Liver (tissue), 9 donors: ENCODE results near the gene UGT2A2. TPM values are rescaled to one million over a fixed set of nuclear protein-coding genes. Genes with fewer than 3 reads are reported as not detected.

Experiments
- DNase-seq: peaks from one replicate; pipeline ENCODE4 v3.0.0-alpha.2; 2017; ENCODE audit warnings: low spot score
- H3K27ac ChIP-seq, 2 donors: one replicate each; pipeline ENCODE4 v1.7.0; 2013; ENCODE audit warnings: inconsistent platforms in 2 of 2, low read length in 2 of 2, control low read depth in 1 of 2, low read depth in 1 of 2, mild to moderate bottlenecking in 1 of 2
- H3K27me3 ChIP-seq, 4 donors: one replicate each; pipeline versions ENCODE4 v1.6.1 to v1.7.0; 2013; ENCODE audit warnings: low read length in 3 of 4, inconsistent platforms in 1 of 4, mild to moderate bottlenecking in 1 of 4, moderate library complexity in 1 of 4; ENCODE audit not compliant: control insufficient read depth in 4 of 4, insufficient read depth in 4 of 4
- H3K36me3 ChIP-seq, 4 donors: one replicate each; pipeline versions ENCODE4 v1.6.1 to v1.7.0; 2013; ENCODE audit warnings: low read length in 3 of 4, mild to moderate bottlenecking in 3 of 4, low read depth in 1 of 4, moderate library complexity in 1 of 4; ENCODE audit not compliant: control insufficient read depth in 4 of 4, insufficient read depth in 3 of 4
- H3K4me1 ChIP-seq, 4 donors: one replicate each; pipeline versions ENCODE4 v1.6.1 to v1.7.0; 2013; ENCODE audit warnings: low read length in 3 of 4, mild to moderate bottlenecking in 3 of 4, moderate library complexity in 1 of 4; ENCODE audit not compliant: control insufficient read depth in 4 of 4, insufficient read depth in 4 of 4
- H3K4me3 ChIP-seq, 3 donors: one replicate each; pipeline versions ENCODE4 v1.6.1 to v1.7.0; 2013; ENCODE audit warnings: low read length in 3 of 3, control low read depth in 1 of 3, low read depth in 1 of 3, mild to moderate bottlenecking in 1 of 3
- H3K9ac ChIP-seq, 2 donors: one replicate each; pipeline ENCODE4 v1.7.0; 2013; ENCODE audit warnings: low read length in 2 of 2, mild to moderate bottlenecking in 2 of 2, moderate library complexity in 2 of 2, control low read depth in 1 of 2, low read depth in 1 of 2
- H3K9me3 ChIP-seq, 4 donors: one replicate each; pipeline versions ENCODE4 v1.6.1 to v1.7.0; 2013; ENCODE audit warnings: low read length in 3 of 4; ENCODE audit not compliant: control insufficient read depth in 4 of 4
- ATF3 ChIP-seq: IDR thresholded peaks from 2 replicates; pipeline ENCODE4 v1.6.1; 2016; ENCODE audit warnings: antibody characterized with exemption
- EGR1 ChIP-seq, 2 donors: IDR thresholded peaks; 2 replicates each; pipeline ENCODE4 v1.6.1; 2016 to 2018; ENCODE audit warnings: antibody characterized with exemption in 2 of 2, low read depth in 2 of 2
- FOXA1 ChIP-seq: IDR thresholded peaks from 2 replicates; pipeline ENCODE4 v1.6.1; 2016; ENCODE audit warnings: antibody characterized with exemption
- FOXA2 ChIP-seq: IDR thresholded peaks from 2 replicates; pipeline ENCODE4 v1.6.1; 2016; ENCODE audit warnings: antibody characterized with exemption
- GABPA ChIP-seq, 2 donors: IDR thresholded peaks in 1 of 2; conservative IDR thresholded peaks in 1 of 2; 2 replicates each; pipeline ENCODE4 v1.6.1; 2016; ENCODE audit warnings: antibody characterized with exemption in 2 of 2, mild to moderate bottlenecking in 1 of 2, moderate library complexity in 1 of 2
- HNF4A ChIP-seq, 2 donors: conservative IDR thresholded peaks; 2 replicates each; pipeline ENCODE4 v1.6.1; 2016; ENCODE audit warnings: antibody characterized with exemption in 2 of 2, mild to moderate bottlenecking in 2 of 2
- HNF4G ChIP-seq: IDR thresholded peaks from 2 replicates; pipeline ENCODE4 v1.6.1; 2016; ENCODE audit warnings: antibody characterized with exemption
- JUND ChIP-seq, 2 donors: IDR thresholded peaks; 2 replicates each; pipeline ENCODE4 v1.6.1; 2016; ENCODE audit warnings: antibody characterized with exemption in 2 of 2
- NR2F2 ChIP-seq: IDR thresholded peaks from 2 replicates; pipeline ENCODE4 v1.6.1; 2016; ENCODE audit warnings: antibody characterized with exemption
- RAD21 ChIP-seq, 2 donors: IDR thresholded peaks; 2 replicates each; pipeline ENCODE4 v1.6.1; 2016; ENCODE audit warnings: antibody characterized with exemption in 2 of 2, mild to moderate bottlenecking in 2 of 2
- REST ChIP-seq: IDR thresholded peaks from 2 replicates; pipeline ENCODE4 v1.6.1; 2016; ENCODE audit warnings: antibody characterized with exemption, mild to moderate bottlenecking
- RXRA ChIP-seq, 2 donors: IDR thresholded peaks; 2 replicates each; pipeline ENCODE4 v1.6.1; 2017 to 2018; ENCODE audit warnings: antibody characterized with exemption in 2 of 2, mild to moderate bottlenecking in 1 of 2
- SP1 ChIP-seq: IDR thresholded peaks from 2 replicates; pipeline ENCODE4 v1.6.1; 2018; ENCODE audit warnings: antibody characterized with exemption, mild to moderate bottlenecking
- TAF1 ChIP-seq: conservative IDR thresholded peaks from 2 replicates; pipeline ENCODE4 v1.6.1; 2016; ENCODE audit warnings: antibody characterized with exemption, mild to moderate bottlenecking
- YY1 ChIP-seq: IDR thresholded peaks from 2 replicates; pipeline ENCODE4 v1.6.1; 2016; ENCODE audit warnings: antibody characterized with exemption, mild to moderate bottlenecking
- WGBS: extraction: QIAGEN DNeasy Blood & Tissue Kit; methylation state at CpG from one replicate; pipeline ENCODE4 v1.1.7; 2013; 5-methylcytosine and 5-hydroxymethylcytosine counted together
- polyA plus RNA-seq, 2 donors: library from polyadenylated mRNA; stranded (reverse) in 1 of 2; unstranded in 1 of 2; fragments of 200-250 nt in 1 of 2; fragments of >200 nt in 1 of 2; fragmentation: Nextera tagmentation in 1 of 2; extraction: Ambion mirVana in 1 of 2; gene quantifications; one replicate each; pipeline versions ENCODE4 v1.2.1 to v1.2.3, GENCODE V29; 2013 to 2015
- total RNA-seq, 2 donors: library from RNA; depleted of rRNA; stranded (reverse); fragments of >200 nt; gene quantifications; one replicate each; pipeline ENCODE4 v1.2.3, GENCODE V29; 2014
- TF ChIP-seq, protein P1 (sequence below): IDR thresholded peaks from 2 replicates; pipeline ENCODE4 v1.6.1; 2016; ENCODE audit warnings: antibody characterized with exemption
- TF ChIP-seq, protein P2 (sequence below): fragments of 150-350 bp; IDR thresholded peaks from 2 replicates; pipeline ENCODE4 v1.5.1; 2017; ENCODE audit warnings: improper control_type of control experiment, low read depth, low read length; ENCODE audit not compliant: missing input control
- TF ChIP-seq, protein P3 (sequence below): IDR thresholded peaks from 2 replicates; pipeline ENCODE4 v1.6.1; 2016; ENCODE audit warnings: antibody characterized with exemption
- donor health status: healthy.
- donor health status: healthy.
- donor health status: healthy.
- donor health status: healthy.
- donor health status: healthy.

The UGT2A2 gene
- total and polyA plus RNA-seq, 4 donors: not detected

GRCh38 chr4:69656653-69657158, 17.3 kb upstream of the UGT2A2 start (continued):
- TF ChIP-seq, protein P1, sequence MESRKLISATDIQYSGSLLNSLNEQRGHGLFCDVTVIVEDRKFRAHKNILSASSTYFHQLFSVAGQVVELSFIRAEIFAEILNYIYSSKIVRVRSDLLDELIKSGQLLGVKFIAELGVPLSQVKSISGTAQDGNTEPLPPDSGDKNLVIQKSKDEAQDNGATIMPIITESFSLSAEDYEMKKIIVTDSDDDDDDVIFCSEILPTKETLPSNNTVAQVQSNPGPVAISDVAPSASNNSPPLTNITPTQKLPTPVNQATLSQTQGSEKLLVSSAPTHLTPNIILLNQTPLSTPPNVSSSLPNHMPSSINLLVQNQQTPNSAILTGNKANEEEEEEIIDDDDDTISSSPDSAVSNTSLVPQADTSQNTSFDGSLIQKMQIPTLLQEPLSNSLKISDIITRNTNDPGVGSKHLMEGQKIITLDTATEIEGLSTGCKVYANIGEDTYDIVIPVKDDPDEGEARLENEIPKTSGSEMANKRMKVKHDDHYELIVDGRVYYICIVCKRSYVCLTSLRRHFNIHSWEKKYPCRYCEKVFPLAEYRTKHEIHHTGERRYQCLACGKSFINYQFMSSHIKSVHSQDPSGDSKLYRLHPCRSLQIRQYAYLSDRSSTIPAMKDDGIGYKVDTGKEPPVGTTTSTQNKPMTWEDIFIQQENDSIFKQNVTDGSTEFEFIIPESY: no peak
- no peak for TF ChIP-seq NR2F2
- no peak for TF ChIP-seq HNF4A (conservative IDR thresholded peaks at IDR 0.05)

GRCh38 chr4:69653147-69653546, 13.7 kb upstream of the UGT2A2 start, which contains the start of gene UGT2A1:
Gene UGT2A1, minus strand, starts transcription at chr4:69653247. Its CDS starts 5,603 bp downstream, at chr4:69647644.
- no peak within 1 kb of the TSS for H3K27ac ChIP-seq
- no peaks in the 10 kb centered on the region for H3K4me1 ChIP-seq
- no peaks in the 10 kb centered on the region for H3K27me3 ChIP-seq
- TF ChIP-seq, protein P2, sequence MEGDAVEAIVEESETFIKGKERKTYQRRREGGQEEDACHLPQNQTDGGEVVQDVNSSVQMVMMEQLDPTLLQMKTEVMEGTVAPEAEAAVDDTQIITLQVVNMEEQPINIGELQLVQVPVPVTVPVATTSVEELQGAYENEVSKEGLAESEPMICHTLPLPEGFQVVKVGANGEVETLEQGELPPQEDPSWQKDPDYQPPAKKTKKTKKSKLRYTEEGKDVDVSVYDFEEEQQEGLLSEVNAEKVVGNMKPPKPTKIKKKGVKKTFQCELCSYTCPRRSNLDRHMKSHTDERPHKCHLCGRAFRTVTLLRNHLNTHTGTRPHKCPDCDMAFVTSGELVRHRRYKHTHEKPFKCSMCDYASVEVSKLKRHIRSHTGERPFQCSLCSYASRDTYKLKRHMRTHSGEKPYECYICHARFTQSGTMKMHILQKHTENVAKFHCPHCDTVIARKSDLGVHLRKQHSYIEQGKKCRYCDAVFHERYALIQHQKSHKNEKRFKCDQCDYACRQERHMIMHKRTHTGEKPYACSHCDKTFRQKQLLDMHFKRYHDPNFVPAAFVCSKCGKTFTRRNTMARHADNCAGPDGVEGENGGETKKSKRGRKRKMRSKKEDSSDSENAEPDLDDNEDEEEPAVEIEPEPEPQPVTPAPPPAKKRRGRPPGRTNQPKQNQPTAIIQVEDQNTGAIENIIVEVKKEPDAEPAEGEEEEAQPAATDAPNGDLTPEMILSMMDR: no peak
- no peak for TF ChIP-seq REST
- TF ChIP-seq TAF1: no peak
- TF ChIP-seq HNF4G: no peak
- no peak for TF ChIP-seq SP1
- no peak for TF ChIP-seq FOXA2
- TF ChIP-seq FOXA1: no peak
- no peak for TF ChIP-seq ATF3
- TF ChIP-seq, protein P3, sequence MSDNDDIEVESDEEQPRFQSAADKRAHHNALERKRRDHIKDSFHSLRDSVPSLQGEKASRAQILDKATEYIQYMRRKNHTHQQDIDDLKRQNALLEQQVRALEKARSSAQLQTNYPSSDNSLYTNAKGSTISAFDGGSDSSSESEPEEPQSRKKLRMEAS: no peak
- TF ChIP-seq, protein P1: no peak
- TF ChIP-seq GABPA (IDR thresholded peaks at IDR 0.05 in 1 of 2, conservative IDR thresholded peaks at IDR 0.05 in 1 of 2): no peak
- no peak for TF ChIP-seq RXRA (IDR thresholded peaks at IDR 0.05)
- no peak for TF ChIP-seq JUND (IDR thresholded peaks at IDR 0.05)
- TF ChIP-seq RAD21 (IDR thresholded peaks at IDR 0.05): no peak
- no peak for TF ChIP-seq YY1
- no peak for TF ChIP-seq EGR1 (IDR thresholded peaks at IDR 0.05; ENCODE audit: low read depth in 2 of 2)
- no peak for TF ChIP-seq NR2F2
- no peak for TF ChIP-seq HNF4A (conservative IDR thresholded peaks at IDR 0.05)
- DNase-seq: no peak
- H3K4me3 ChIP-seq: no peak within 1 kb of the TSS
- no peak within 1 kb of the TSS for H3K9ac ChIP-seq
- 86% methylated on average over 1 of the region's 1 CpG for WGBS
- H3K9me3 ChIP-seq: no peaks in the 10 kb centered on the region
- no peaks in the 10 kb centered on the region for H3K36me3 ChIP-seq
